ENCODE measurements around the gene SLC25A47. TPM values are rescaled to one million over a fixed set of nuclear protein-coding genes. Genes with fewer than 3 reads are reported as not detected.

The SLC25A47 gene
- total and polyA plus RNA-seq, 2 of the 4 experiments (the other 2 are of a cell fraction): not detected

DNA sequence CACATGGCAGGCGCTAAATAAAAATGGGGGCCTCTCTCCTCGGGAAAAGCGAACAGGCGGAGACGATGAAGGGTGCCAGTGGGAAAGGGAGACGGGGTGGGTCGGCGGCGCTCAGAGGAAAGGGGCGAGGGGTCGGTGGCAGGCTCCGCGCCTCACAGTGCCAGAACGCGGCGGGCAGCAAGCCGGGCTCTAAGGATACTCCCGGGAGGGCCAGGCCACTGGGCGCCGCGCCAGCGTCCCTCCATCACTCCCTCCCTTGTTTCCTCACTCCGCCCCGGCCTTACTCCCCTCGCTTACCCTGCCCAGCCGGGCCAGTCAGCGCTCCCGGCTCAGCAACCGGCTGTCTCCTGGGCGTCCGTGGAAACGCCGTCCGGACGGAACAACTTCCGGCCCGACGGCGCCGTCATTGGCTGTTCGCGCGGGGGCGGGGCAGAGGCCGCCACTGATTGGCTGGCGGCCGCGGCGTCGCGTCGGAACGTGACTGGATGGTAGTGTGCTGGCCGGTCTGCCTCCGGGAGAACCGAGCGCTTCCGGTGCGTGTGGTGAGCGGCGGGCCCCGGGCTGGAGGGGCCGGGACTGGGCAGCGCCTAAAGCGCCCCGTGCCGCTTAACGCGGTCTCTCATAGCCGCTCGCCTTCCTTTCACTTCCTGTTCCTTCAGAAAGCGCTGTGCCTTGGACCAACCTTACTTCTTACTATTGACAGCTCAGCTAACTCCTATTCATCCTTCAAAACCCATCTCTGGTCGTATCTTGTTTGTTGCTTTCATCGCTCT, 53.0 kb downstream of the SLC25A47 start, which contains the start of gene WDR25 (continued):
- TF ChIP-seq, protein P1, sequence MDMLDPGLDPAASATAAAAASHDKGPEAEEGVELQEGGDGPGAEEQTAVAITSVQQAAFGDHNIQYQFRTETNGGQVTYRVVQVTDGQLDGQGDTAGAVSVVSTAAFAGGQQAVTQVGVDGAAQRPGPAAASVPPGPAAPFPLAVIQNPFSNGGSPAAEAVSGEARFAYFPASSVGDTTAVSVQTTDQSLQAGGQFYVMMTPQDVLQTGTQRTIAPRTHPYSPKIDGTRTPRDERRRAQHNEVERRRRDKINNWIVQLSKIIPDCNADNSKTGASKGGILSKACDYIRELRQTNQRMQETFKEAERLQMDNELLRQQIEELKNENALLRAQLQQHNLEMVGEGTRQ (IDR thresholded peaks at IDR 0.05; ENCODE audit: low read depth, low read length): 0 out of 2 replicates have a peak, but pooled peaks have one; percentile 46
- TF ChIP-seq MXI1 (IDR thresholded peaks at IDR 0.05; ENCODE audit: borderline replicate concordance, low read depth, low read length): peak; percentile 69

DNA sequence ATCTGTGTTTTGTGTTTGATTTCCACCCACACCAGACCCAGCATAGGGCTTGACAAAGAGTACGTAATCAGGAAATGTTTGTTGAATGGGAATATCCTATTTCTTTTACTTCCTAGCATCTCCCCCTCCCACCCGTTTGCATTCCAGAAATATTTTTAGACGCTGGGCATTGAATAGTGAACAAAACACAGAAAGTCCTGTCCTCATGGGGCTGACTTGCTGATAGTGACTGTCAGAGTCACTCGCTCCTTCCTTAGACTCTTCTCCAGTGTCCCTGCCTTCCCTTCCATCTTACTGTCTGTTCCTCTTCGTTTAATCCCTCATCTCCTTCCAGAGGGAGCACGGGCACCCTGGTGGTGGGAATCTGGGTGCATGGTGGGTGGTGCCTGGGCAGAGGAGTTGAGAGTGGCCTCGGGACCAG, 53.6 kb downstream of the SLC25A47 start:
- H2AFZ ChIP-seq (replicated peaks; ENCODE audit: low read length, poor library complexity): peak overlapping the region; percentile 92
- H3K9me1 ChIP-seq (ENCODE audit: insufficient read depth, low read length): peaks cover 9% of the 10 kb centered on the region
- H3K56ac ChIP-seq (ENCODE audit: extremely low read depth, insufficient read depth, low read length): peak overlapping the region; percentile 93; the same call in 1 of the 2 replicates
- no CpG with 5 or more reads among the region's 7 CpGs for WGBS, 2 experiments (ENCODE audit: extremely low coverage in 2 of 2, insufficient read length in 1 of 2)
- H3K4me2 ChIP-seq (ENCODE audit: low read depth, low read length): peak overlapping the region; percentile 71
- peaks cover 9% of the 10 kb centered on the region; the same call in 1 of the 2 replicates for H4K20me1 ChIP-seq (ENCODE audit: insufficient read depth, low read length)
- H2BK20ac ChIP-seq (ENCODE audit: low read depth, low read length): peak overlapping the region; percentile 12; the same call in 1 of the 2 replicates
- H3K27ac ChIP-seq (ENCODE audit: insufficient read depth, low read length): peak overlapping the region; percentile 79
- BruUV-seq (replicated peaks): TSS peak; percentile 81
- peak overlapping the region; percentile 77 for H3K9ac ChIP-seq (ENCODE audit: low read depth, low read length)
- peak; percentile 23 for DNase-seq
- H3K4me1 ChIP-seq (ENCODE audit: control insufficient read depth, insufficient read depth, low read length): peaks cover 14% of the 10 kb centered on the region
- in situ Hi-C loops (cut with MboI; ENCODE audit: low sequenced_read_pairs) (no loop called here), dilution Hi-C loops (cut with HindIII; ENCODE audit: low sequenced_read_pairs, unreplicated experiment) (no loop called here), intact Hi-C loops (cut with micrococcal nuclease) (loop anchor here (2.0 to 5.0 kb wide), 3 partner anchors 70 to 136 kb away; partner anchors contain the start of gene SLC25A29)
- no peaks in the 10 kb centered on the region for H3K9me3 ChIP-seq (ENCODE audit: control insufficient read depth, insufficient read depth, low read length)
- H3K27me3 ChIP-seq (ENCODE audit: control insufficient read depth, insufficient read depth, low read length): no peaks in the 10 kb centered on the region
- H4K8ac ChIP-seq (ENCODE audit: low read depth in 2 of 2, low read length in 2 of 2): peak overlapping the region; percentile 92
- H3K18ac ChIP-seq (ENCODE audit: low read depth, low read length): peak overlapping the region; percentile 50; the same call in 1 of the 2 replicates
- CTCF ChIA-PET: no interaction called here
- POLR2A ChIA-PET (ENCODE audit: unreplicated experiment): no interaction called here
- ATAC-seq (ENCODE audit: low read depth): peak; percentile 0; the same call in 1 of the 2 replicates
- peak overlapping the region; percentile 94 for H3K14ac ChIP-seq (replicated peaks; ENCODE audit: low read depth, low read length)
- H3K79me1 ChIP-seq (ENCODE audit: low read depth in 1 of 2, low read length in 2 of 2): peaks cover 17 to 54% of the 10 kb centered on the region in 2 experiments
- peak overlapping the region; percentile 62; the same call in 2 of the 3 replicates for H2BK15ac ChIP-seq (ENCODE audit: low read depth, low read length)
- H4K5ac ChIP-seq (ENCODE audit: low read depth, low read length): peak overlapping the region; percentile 82
- peak overlapping the region; percentile 92 for H4K91ac ChIP-seq (ENCODE audit: insufficient read depth, low read depth, low read length)
- no peak; the same call in 1 of the 2 replicates for TF ChIP-seq MAZ (IDR thresholded peaks at IDR 0.05; ENCODE audit: borderline replicate concordance, low read depth, low read length)
- TF ChIP-seq CEBPB (IDR thresholded peaks at IDR 0.05; ENCODE audit: low read depth, low read length): no peak
- TF ChIP-seq, protein P2, sequence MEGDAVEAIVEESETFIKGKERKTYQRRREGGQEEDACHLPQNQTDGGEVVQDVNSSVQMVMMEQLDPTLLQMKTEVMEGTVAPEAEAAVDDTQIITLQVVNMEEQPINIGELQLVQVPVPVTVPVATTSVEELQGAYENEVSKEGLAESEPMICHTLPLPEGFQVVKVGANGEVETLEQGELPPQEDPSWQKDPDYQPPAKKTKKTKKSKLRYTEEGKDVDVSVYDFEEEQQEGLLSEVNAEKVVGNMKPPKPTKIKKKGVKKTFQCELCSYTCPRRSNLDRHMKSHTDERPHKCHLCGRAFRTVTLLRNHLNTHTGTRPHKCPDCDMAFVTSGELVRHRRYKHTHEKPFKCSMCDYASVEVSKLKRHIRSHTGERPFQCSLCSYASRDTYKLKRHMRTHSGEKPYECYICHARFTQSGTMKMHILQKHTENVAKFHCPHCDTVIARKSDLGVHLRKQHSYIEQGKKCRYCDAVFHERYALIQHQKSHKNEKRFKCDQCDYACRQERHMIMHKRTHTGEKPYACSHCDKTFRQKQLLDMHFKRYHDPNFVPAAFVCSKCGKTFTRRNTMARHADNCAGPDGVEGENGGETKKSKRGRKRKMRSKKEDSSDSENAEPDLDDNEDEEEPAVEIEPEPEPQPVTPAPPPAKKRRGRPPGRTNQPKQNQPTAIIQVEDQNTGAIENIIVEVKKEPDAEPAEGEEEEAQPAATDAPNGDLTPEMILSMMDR (conservative IDR thresholded peaks at IDR 0.05; ENCODE audit: low read depth, low read length): peak; percentile 44
- TF ChIP-seq RAD21 (IDR thresholded peaks at IDR 0.05; ENCODE audit: low read length): no peak
- no peak for TF ChIP-seq SMC3 (IDR thresholded peaks at IDR 0.05; ENCODE audit: low read depth, low read length)
- peak overlapping the region; percentile 86 for H2AK9ac ChIP-seq (replicated peaks; ENCODE audit: low read depth, low read length, poor library complexity)
- H2AK5ac ChIP-seq (ENCODE audit: low read depth, low read length): peak overlapping the region; percentile 73
- H3K23ac ChIP-seq (ENCODE audit: low read depth, low read length): peak overlapping the region; percentile 93
- peaks cover 4% of the 10 kb centered on the region; the same call in 1 of the 2 replicates for H3K36me3 ChIP-seq (ENCODE audit: control insufficient read depth, insufficient read depth, low read length)
- peak overlapping the region; percentile 88 for H3K4ac ChIP-seq (ENCODE audit: low read depth, low read length)
- peak overlapping the region; percentile 77 for H2BK120ac ChIP-seq (ENCODE audit: low read depth, low read length)
- peak overlapping the region; percentile 62 for H2BK5ac ChIP-seq (ENCODE audit: low read depth, low read length, poor library complexity, severe bottlenecking)
- peak overlapping the region; percentile 77 for H3K4me3 ChIP-seq (ENCODE audit: insufficient read depth, low read depth, low read length)
